ENCODE measurements around the gene KLHL22.

The KLHL22 gene

GRCh38 chr22:20398420-20398819 is 97.2 kb downstream of the KLHL22 start:
- no peak for TF ChIP-seq TEAD4 (IDR thresholded peaks at IDR 0.05)
- no peak for TF ChIP-seq CEBPB (IDR thresholded peaks at IDR 0.05)
- TF ChIP-seq USF1 (IDR thresholded peaks at IDR 0.05) = no peak
- no peak for TF ChIP-seq NFIC (IDR thresholded peaks at IDR 0.05)
- TF ChIP-seq CREB1 (IDR thresholded peaks at IDR 0.05; ENCODE audit: low read depth) = no peak
- TF ChIP-seq TCF12 (IDR thresholded peaks at IDR 0.05; ENCODE audit: low read depth) = no peak
- no peak for TF ChIP-seq ZBTB7A (IDR thresholded peaks at IDR 0.05; ENCODE audit: low read depth)
- TF ChIP-seq EP300 (IDR thresholded peaks at IDR 0.05; ENCODE audit: borderline replicate concordance) = no peak
- no peak for TF ChIP-seq EGR1 (IDR thresholded peaks at IDR 0.05)
- no peak for TF ChIP-seq MAX (IDR thresholded peaks at IDR 0.05)
- TF ChIP-seq RAD21 (IDR thresholded peaks at IDR 0.05; ENCODE audit: low read depth) = no peak
- no peak for TF ChIP-seq FOXM1 (IDR thresholded peaks at IDR 0.05; ENCODE audit: borderline replicate concordance, low read depth)
- no peak for TF ChIP-seq REST (IDR thresholded peaks at IDR 0.05; ENCODE audit: low read depth)
- TF ChIP-seq TAF1 (IDR thresholded peaks at IDR 0.05; ENCODE audit: low read depth) = no peak
- no peak for TF ChIP-seq YY1 (IDR thresholded peaks at IDR 0.05; ENCODE audit: low read depth)

GRCh38 chr22:20397498-20397897 is 98.1 kb downstream of the KLHL22 start:
- TF ChIP-seq TAF1 (IDR thresholded peaks at IDR 0.05; ENCODE audit: low read depth) (no peak), YY1 (IDR thresholded peaks at IDR 0.05; ENCODE audit: low read depth) (no peak), CREB1 (IDR thresholded peaks at IDR 0.05; ENCODE audit: low read depth) (no peak), USF1 (IDR thresholded peaks at IDR 0.05) (no peak), EP300 (IDR thresholded peaks at IDR 0.05; ENCODE audit: borderline replicate concordance) (no peak), TCF12 (IDR thresholded peaks at IDR 0.05; ENCODE audit: low read depth) (no peak), FOXM1 (IDR thresholded peaks at IDR 0.05; ENCODE audit: borderline replicate concordance, low read depth) (no peak), NFIC (IDR thresholded peaks at IDR 0.05) (no peak), TEAD4 (IDR thresholded peaks at IDR 0.05) (no peak), MAX (IDR thresholded peaks at IDR 0.05) (no peak), ZBTB7A (IDR thresholded peaks at IDR 0.05; ENCODE audit: low read depth) (no peak), RAD21 (IDR thresholded peaks at IDR 0.05; ENCODE audit: low read depth) (no peak), CEBPB (IDR thresholded peaks at IDR 0.05) (no peak), EGR1 (IDR thresholded peaks at IDR 0.05) (no peak), REST (IDR thresholded peaks at IDR 0.05; ENCODE audit: low read depth) (no peak)

GRCh38 chr22:20396639-20397038 is 99.0 kb downstream of the KLHL22 start:
- TF ChIP-seq CEBPB (IDR thresholded peaks at IDR 0.05) (no peak), RAD21 (IDR thresholded peaks at IDR 0.05; ENCODE audit: low read depth) (no peak), REST (IDR thresholded peaks at IDR 0.05; ENCODE audit: low read depth) (no peak), YY1 (IDR thresholded peaks at IDR 0.05; ENCODE audit: low read depth) (no peak), TAF1 (IDR thresholded peaks at IDR 0.05; ENCODE audit: low read depth) (no peak), NFIC (IDR thresholded peaks at IDR 0.05) (no peak), USF1 (IDR thresholded peaks at IDR 0.05) (no peak), ZBTB7A (IDR thresholded peaks at IDR 0.05; ENCODE audit: low read depth) (no peak), EGR1 (IDR thresholded peaks at IDR 0.05) (no peak), CREB1 (IDR thresholded peaks at IDR 0.05; ENCODE audit: low read depth) (no peak), TCF12 (IDR thresholded peaks at IDR 0.05; ENCODE audit: low read depth) (no peak), FOXM1 (IDR thresholded peaks at IDR 0.05; ENCODE audit: borderline replicate concordance, low read depth) (no peak), MAX (IDR thresholded peaks at IDR 0.05) (no peak), TEAD4 (IDR thresholded peaks at IDR 0.05) (no peak)
